Skin epidermis (tissue), 12 donors: ENCODE measurements around the gene LAMTOR4.

Experiments used
- H3K27ac ChIP-seq, 21 experiments: fragments of 200-600 bp; sonication (generic) in 11 of 21; one replicate each; pipeline ENCODE4 v1.5.0; 2020; ENCODE audit warnings: mild to moderate bottlenecking in 3 of 21, inconsistent platforms in 2 of 21, moderate library complexity in 2 of 21
- H3K4me3 ChIP-seq, 7 experiments: fragments of 200-600 bp; sonication (generic) in 2 of 7; one replicate each; pipeline ENCODE4 v1.5.0; 2020; ENCODE audit warnings: inconsistent platforms in 2 of 7, mild to moderate bottlenecking in 2 of 7, moderate library complexity in 1 of 7

The LAMTOR4 gene

GRCh38 chr7:100148559-100149328 is at the start of gene LAMTOR4:
LAMTOR4 (plus strand) TSS chr7:100148918; CDS start chr7:100148973, 55 bp downstream.
- H3K4me3 ChIP-seq: peak within 1 kb of the TSS; percentile 62 to 90 (median 84)
- peak within 1 kb of the TSS; percentile 79 to 98 (median 94) for H3K27ac ChIP-seq

GRCh38 chr7:100099452-100099851 is 49.3 kb upstream of the LAMTOR4 start:
- Histone ChIP-seq H3K27ac (peak overlapping the region in 18 of 21 experiments; percentile 79 to 97 (median 94)), H3K4me3 (peak overlapping the region; percentile 46 to 98 (median 85))

- Histone ChIP-seq H3K27ac (peak overlapping the region; percentile 61 to 97 (median 93)), H3K4me3 (peak overlapping the region; percentile 46 to 98 (median 85))
These were observed 48.2 kb upstream of the LAMTOR4 start for GRCh38 chr7:100100420-100101015.

GRCh38 chr7:100101016-100101862 is 47.5 kb upstream of the LAMTOR4 start, which contains the start of the genes AP4M1 and MCM7:
AP4M1 (plus strand) TSS chr7:100101643; CDS start chr7:100101715, 72 bp downstream.
MCM7 (minus strand) TSS chr7:100101397; CDS start chr7:100101294, 103 bp downstream.
- H3K4me3 ChIP-seq: peak within 1 kb of the TSS; percentile 46 to 98 (median 85)
- H3K27ac ChIP-seq: peak within 1 kb of the TSS; percentile 68 to 97 (median 93)

GRCh38 chr7:100102950-100103840 is 45.5 kb upstream of the LAMTOR4 start:
- Histone ChIP-seq H3K27ac (peak overlapping the region in 4 of 21 experiments; percentile 93 to 96 (median 94)), H3K4me3 (no peak overlapping the region)

- no peak overlapping the region for H3K4me3 ChIP-seq
- H3K27ac ChIP-seq: no peak overlapping the region
These were observed 43.2 kb upstream of the LAMTOR4 start for GRCh38 chr7:100105534-100105933.

GRCh38 chr7:100106633-100107032 is 42.1 kb upstream of the LAMTOR4 start:
- no peak overlapping the region for H3K27ac ChIP-seq
- H3K4me3 ChIP-seq: no peak overlapping the region

GRCh38 chr7:100107125-100107737 is 41.5 kb upstream of the LAMTOR4 start:
- Histone ChIP-seq H3K4me3 (no peak overlapping the region), H3K27ac (no peak overlapping the region)

GRCh38 chr7:100107890-100108289 is 40.8 kb upstream of the LAMTOR4 start:
- H3K4me3 ChIP-seq: no peak overlapping the region
- H3K27ac ChIP-seq: no peak overlapping the region

GRCh38 chr7:100109521-100110163 is 39.1 kb upstream of the LAMTOR4 start:
- Histone ChIP-seq H3K27ac (no peak overlapping the region), H3K4me3 (no peak overlapping the region)

- Histone ChIP-seq H3K27ac (no peak overlapping the region), H3K4me3 (no peak overlapping the region)
These were observed 37.6 kb upstream of the LAMTOR4 start for GRCh38 chr7:100111156-100111555.

- Histone ChIP-seq H3K4me3 (no peak overlapping the region), H3K27ac (no peak overlapping the region)
These were observed 36.8 kb upstream of the LAMTOR4 start for GRCh38 chr7:100111914-100112313.

GRCh38 chr7:100115026-100115425 is 33.7 kb upstream of the LAMTOR4 start:
- no peak overlapping the region for H3K4me3 ChIP-seq
- H3K27ac ChIP-seq: no peak overlapping the region

GRCh38 chr7:100118388-100119071 is 30.2 kb upstream of the LAMTOR4 start:
- Histone ChIP-seq H3K4me3 (peak overlapping the region; percentile 56 to 85 (median 81)), H3K27ac (peak overlapping the region in 20 of 21 experiments; percentile 81 to 99 (median 95))

GRCh38 chr7:100119072-100119969 is 29.4 kb upstream of the LAMTOR4 start, which contains the start of the genes CNPY4 and TAF6:
CNPY4 (plus strand) TSS chr7:100119634; CDS start chr7:100119745, 111 bp downstream.
TAF6 (minus strand) TSS chr7:100119358; CDS start chr7:100114209, 5,149 bp downstream.
- Histone ChIP-seq H3K27ac (peak within 1 kb of the TSS; percentile 81 to 99 (median 95)), H3K4me3 (peak within 1 kb of the TSS; percentile 56 to 85 (median 81))
